HUES48 (cell line): Measurements from ENCODE around the gene OR12D1.

Source experiments
- H3K27ac ChIP-seq: one replicate; pipeline ENCODE4 v1.7.0; 2013; ENCODE audit warnings: low read depth, low read length, inconsistent platforms
- H3K27me3 ChIP-seq: 2 replicates; pipeline ENCODE4 v1.6.1; 2013; ENCODE audit warnings: mild to moderate bottlenecking, low read length; ENCODE audit not compliant: control insufficient read depth, insufficient read depth
- H3K36me3 ChIP-seq: 2 replicates; pipeline ENCODE4 v1.6.1; 2013; ENCODE audit warnings: low read length; ENCODE audit not compliant: control insufficient read depth, insufficient read depth
- H3K4me1 ChIP-seq: 2 replicates; pipeline ENCODE4 v1.6.1; 2013; ENCODE audit warnings: mild to moderate bottlenecking, low read length; ENCODE audit not compliant: control insufficient read depth, insufficient read depth
- H3K4me3 ChIP-seq: 2 replicates; pipeline ENCODE4 v1.5.1; 2013; ENCODE audit warnings: mild to moderate bottlenecking, low read depth, low read length
- H3K9ac ChIP-seq: 2 replicates; pipeline ENCODE4 v1.6.1; 2013; ENCODE audit warnings: mild to moderate bottlenecking, low read depth, low read length, moderate library complexity
- H3K9me3 ChIP-seq: 2 replicates; pipeline ENCODE4 v1.6.1; 2013; ENCODE audit warnings: low read length; ENCODE audit not compliant: control insufficient read depth, insufficient read depth

Gene OR12D1

DNA sequence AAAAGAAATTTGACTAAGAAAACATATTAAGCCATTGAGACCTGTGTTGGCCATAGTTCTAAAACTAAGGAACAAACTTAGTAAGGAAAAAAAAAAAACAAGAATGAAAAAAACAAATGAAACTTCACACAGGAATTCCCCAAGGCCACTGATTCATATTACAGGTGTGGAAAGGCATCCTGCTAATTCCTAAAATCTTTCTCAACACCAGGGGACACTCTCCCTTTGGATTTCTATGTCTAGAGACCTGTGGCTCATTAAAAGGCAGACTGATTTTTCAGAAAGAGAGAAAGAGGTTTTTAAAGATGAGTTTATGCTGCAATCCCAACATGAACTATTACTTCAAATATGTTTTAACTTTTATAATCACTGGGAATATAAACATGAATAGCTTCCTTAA is at the start of gene OR12D1:
TSS of gene OR12D1 (plus strand) at position 341 of the 400 bp plus-strand sequence.
- no peak within 1 kb of the TSS for H3K9ac ChIP-seq
- H3K36me3 ChIP-seq, result no peaks in the 10 kb centered on the region
- no peak within 1 kb of the TSS for H3K4me3 ChIP-seq
- H3K9me3 ChIP-seq, result no peaks in the 10 kb centered on the region
- no peak within 1 kb of the TSS for H3K27ac ChIP-seq
- no peaks in the 10 kb centered on the region for H3K27me3 ChIP-seq
- no peaks in the 10 kb centered on the region for H3K4me1 ChIP-seq

DNA sequence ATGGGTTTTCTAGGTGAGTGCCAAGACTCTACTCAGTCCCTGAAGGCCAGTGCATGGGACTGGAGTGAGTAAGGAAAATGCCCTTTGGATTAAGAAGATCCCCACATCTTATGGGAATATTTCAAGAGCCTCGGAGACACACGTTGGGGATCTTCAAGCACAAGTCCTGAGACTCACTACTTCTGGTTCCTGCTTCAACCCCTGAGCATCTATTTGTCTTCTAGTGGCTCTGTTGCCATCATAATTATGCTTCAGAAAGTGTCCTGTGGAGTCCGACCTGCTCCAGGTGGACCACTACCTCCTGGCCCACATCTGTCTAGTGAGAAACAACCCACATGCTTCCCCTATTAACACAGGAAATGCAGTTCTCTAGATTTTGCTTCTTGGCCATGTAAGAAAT is 46.0 kb upstream of the OR12D1 start, which contains the start of gene OR5V1:
TSS of gene OR5V1 (minus strand) at position 101 of the 400 bp plus-strand sequence. CDS start 12,670 bp downstream, outside the sequence.
- no peak within 1 kb of the TSS for H3K27ac ChIP-seq
- H3K36me3 ChIP-seq, result no peaks in the 10 kb centered on the region

DNA sequence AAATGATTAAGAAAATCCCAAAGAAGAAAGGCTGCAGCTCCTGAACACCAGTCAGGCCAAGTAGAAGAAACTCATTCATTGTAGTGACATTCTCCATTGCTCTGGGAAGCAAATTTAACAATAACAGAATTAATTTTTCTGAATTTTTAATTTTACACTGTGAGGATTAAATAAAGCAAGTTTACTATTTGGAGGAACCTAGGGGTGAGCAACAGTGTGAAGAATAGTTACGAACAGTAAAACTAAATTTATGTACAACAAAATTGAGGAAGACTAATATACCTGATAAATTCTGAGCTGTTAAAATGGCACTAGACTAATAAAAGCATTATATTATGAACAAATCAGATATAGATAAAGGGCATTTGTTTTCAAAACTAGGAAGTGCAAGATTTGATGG is 39.5 kb upstream of the OR12D1 start, which contains the start of gene OR12D3:
TSS of gene OR12D3 (minus strand) at position 101 of the 400 bp plus-strand sequence. CDS start at position 97, 4 bp downstream.
- H3K9me3 ChIP-seq, result no peaks in the 10 kb centered on the region

More for the DNA sequence above, 46.0 kb upstream of the OR12D1 start, which contains the start of gene OR5V1:
- no peak within 1 kb of the TSS for H3K9ac ChIP-seq
- H3K4me3 ChIP-seq, result no peak within 1 kb of the TSS
- H3K27me3 ChIP-seq, result no peaks in the 10 kb centered on the region
- no peaks in the 10 kb centered on the region for H3K4me1 ChIP-seq
- no peaks in the 10 kb centered on the region for H3K9me3 ChIP-seq

DNA sequence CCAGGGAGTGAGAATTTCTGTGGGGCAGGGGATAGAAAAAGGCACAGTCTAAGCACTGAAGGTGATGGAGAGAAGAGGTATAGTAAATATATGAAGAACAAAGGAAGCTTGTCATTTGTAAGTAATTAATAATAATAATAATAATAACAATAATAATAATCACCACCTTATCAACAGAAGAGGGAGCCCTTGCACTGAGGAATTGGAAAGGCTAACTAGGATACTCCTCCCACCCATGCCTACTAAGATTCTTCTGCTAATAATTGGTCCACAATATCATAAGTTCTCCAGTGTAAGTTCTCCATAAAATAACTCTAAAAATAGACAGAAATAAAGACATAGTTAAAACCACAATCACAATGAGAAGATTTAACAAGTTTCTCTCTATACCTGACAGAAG is 38.7 kb upstream of the OR12D1 start:
- no peaks in the 10 kb centered on the region for H3K9me3 ChIP-seq
- no peaks in the 10 kb centered on the region for H3K4me1 ChIP-seq
- H3K27me3 ChIP-seq, result no peaks in the 10 kb centered on the region
- H3K4me3 ChIP-seq, result no peak overlapping the region
- H3K27ac ChIP-seq, result no peak overlapping the region
- H3K36me3 ChIP-seq, result no peaks in the 10 kb centered on the region
- no peak overlapping the region for H3K9ac ChIP-seq

More for the DNA sequence above, 39.5 kb upstream of the OR12D1 start, which contains the start of gene OR12D3:
- no peak within 1 kb of the TSS for H3K4me3 ChIP-seq
- no peaks in the 10 kb centered on the region for H3K27me3 ChIP-seq
- no peak within 1 kb of the TSS for H3K27ac ChIP-seq
- H3K4me1 ChIP-seq, result no peaks in the 10 kb centered on the region
- H3K9ac ChIP-seq, result no peak within 1 kb of the TSS
- no peaks in the 10 kb centered on the region for H3K36me3 ChIP-seq

DNA sequence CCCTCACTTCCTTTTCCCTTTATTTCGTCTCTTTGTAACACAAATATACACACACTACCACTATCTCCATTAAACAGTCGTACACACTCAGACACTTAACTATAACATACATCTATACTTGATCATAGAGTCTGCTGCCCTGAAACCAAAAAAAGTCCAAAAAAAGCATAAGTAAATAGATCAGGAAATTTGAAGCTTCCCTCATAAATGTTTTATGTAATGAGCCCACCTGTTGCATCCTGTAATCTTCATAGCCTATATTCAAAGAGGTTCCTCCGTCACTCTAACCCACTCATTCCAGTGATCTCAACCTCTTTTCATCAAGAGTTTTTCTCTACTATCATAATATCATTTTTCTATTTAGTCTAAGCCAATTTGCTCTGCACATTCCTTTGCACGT is 26.2 kb upstream of the OR12D1 start:
- H3K27ac ChIP-seq, result no peak overlapping the region
- no peaks in the 10 kb centered on the region for H3K27me3 ChIP-seq
- H3K4me3 ChIP-seq, result no peak overlapping the region
- no peaks in the 10 kb centered on the region for H3K4me1 ChIP-seq
- H3K9me3 ChIP-seq, result no peaks in the 10 kb centered on the region
- H3K9ac ChIP-seq, result no peak overlapping the region
- no peaks in the 10 kb centered on the region for H3K36me3 ChIP-seq

DNA sequence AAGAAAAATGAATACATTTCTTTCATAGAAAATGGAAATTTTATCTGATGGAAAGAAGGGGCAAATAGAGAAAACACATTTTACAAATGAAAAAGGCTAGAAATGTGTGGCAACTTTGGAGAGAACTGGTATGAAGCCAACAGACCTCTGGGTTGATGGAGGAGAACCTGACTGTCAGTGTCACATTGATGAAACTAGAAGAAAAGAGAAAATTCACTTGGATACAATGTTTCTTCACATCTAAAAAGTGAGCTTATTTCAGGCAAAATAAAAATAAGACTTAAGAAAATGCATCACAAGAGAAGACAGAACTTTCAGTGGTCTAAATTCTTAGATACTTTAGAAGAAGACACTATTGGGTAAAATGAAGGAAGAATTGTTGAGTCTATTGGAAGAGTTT is 19.4 kb upstream of the OR12D1 start, which contains the start of gene OR12D2:
TSS of gene OR12D2 (plus strand) at position 301 of the 400 bp plus-strand sequence. CDS start 1,069 bp downstream, outside the sequence.
- Histone ChIP-seq H3K36me3 (no peaks in the 10 kb centered on the region), H3K4me1 (peaks cover 9% of the 10 kb centered on the region; the same call in 1 of the 2 replicates), H3K9ac (no peak within 1 kb of the TSS), H3K27ac (no peak within 1 kb of the TSS), H3K4me3 (no peak within 1 kb of the TSS), H3K27me3 (no peaks in the 10 kb centered on the region), H3K9me3 (no peaks in the 10 kb centered on the region)

DNA sequence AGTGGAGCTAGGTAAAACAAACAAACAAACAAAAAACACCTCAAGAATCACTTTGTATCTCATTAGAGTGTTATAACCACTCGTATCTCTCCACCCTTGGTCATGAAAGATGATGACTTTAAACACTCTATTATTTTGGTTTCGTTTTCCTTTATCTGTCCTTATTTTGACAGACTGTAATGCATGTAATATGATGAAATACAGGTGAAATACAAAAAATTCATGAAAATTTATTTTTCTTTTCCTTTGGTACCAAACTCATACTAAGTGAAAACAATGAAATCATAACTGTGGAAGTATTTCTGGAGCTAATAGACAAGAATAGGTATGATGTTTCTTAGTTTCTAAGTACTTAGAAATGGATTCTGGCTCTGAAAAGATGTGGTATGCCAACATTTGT is 15.2 kb upstream of the OR12D1 start:
- Histone ChIP-seq H3K4me3 (no peak overlapping the region), H3K36me3 (no peaks in the 10 kb centered on the region), H3K9ac (no peak overlapping the region), H3K4me1 (peaks cover 4% of the 10 kb centered on the region; the same call in 1 of the 2 replicates), H3K27ac (no peak overlapping the region), H3K9me3 (no peaks in the 10 kb centered on the region), H3K27me3 (no peaks in the 10 kb centered on the region)

DNA sequence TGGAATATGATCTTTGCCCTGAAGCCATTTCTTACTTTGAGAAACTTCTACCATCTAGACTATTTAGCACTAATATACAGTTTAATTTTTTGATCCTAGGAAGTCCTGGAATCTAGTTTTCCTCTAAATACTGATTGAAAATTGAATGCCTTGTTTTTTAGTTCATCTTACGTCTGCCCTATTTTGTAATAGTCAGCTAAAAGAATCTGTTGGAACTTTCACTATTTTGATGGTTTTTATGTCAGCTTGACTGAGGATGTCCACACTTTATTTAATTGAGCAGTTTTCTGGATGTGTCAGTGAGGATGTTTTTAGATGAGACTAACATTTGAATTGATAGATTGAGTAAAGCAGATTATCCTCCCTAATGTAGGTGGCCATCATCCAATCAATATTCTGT is 10.9 kb upstream of the OR12D1 start:
- no peaks in the 10 kb centered on the region for H3K4me1 ChIP-seq

DNA sequence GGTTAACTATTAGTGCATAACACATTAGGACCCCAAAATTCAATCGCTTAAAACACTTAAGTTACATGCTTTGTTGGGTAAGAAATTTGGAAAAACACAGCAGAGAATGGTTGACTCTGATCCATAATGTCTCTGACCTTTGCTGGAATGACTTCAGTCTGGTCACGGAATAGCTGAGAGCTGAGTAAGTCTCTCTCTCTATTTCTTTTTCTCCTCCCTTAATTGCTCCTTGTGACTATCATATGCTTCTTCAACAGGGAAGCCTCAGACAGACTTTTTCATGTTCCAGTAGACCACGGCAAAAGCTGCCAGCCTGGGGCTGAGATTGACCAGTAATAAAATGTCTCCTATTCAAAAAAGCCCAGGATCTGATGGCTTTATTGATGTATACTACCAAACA is 4.8 kb downstream of the OR12D1 start:
- H3K27me3 ChIP-seq, result no peaks in the 10 kb centered on the region
- no peak overlapping the region for H3K27ac ChIP-seq

More for the DNA sequence above, 10.9 kb upstream of the OR12D1 start:
- Histone ChIP-seq H3K9ac (no peak overlapping the region), H3K9me3 (no peaks in the 10 kb centered on the region), H3K36me3 (no peaks in the 10 kb centered on the region), H3K27me3 (no peaks in the 10 kb centered on the region), H3K4me3 (no peak overlapping the region), H3K27ac (no peak overlapping the region)

DNA sequence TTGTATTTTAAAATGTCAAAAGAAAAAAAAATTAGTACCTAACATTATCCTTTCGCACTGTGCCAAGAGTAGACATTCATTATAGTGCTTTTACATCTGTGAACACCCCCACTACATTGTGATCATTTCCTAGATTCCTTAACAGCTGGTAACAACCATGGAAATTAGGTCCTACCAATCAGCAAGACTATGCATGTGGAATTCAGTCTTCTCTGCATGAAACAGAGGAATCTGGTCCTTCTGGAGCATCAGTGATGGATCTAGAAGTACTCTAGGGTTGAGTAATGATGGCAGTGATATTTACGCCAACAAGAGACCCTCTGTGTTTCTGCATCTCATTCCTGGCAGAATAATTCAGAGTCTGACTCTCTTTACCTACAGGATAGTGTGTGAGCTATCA is 9.4 kb downstream of the OR12D1 start:
- no peak overlapping the region for H3K9ac ChIP-seq
- H3K27ac ChIP-seq, result no peak overlapping the region
- H3K4me3 ChIP-seq, result no peak overlapping the region
- peaks cover 8% of the 10 kb centered on the region; the same call in 1 of the 2 replicates for H3K4me1 ChIP-seq
- H3K36me3 ChIP-seq, result no peaks in the 10 kb centered on the region
- H3K9me3 ChIP-seq, result no peaks in the 10 kb centered on the region
- H3K27me3 ChIP-seq, result no peaks in the 10 kb centered on the region

More for the DNA sequence above, 4.8 kb downstream of the OR12D1 start:
- Histone ChIP-seq H3K9me3 (no peaks in the 10 kb centered on the region), H3K4me3 (no peak overlapping the region), H3K4me1 (peaks cover 8% of the 10 kb centered on the region; the same call in 1 of the 2 replicates), H3K9ac (no peak overlapping the region), H3K36me3 (no peaks in the 10 kb centered on the region)

DNA sequence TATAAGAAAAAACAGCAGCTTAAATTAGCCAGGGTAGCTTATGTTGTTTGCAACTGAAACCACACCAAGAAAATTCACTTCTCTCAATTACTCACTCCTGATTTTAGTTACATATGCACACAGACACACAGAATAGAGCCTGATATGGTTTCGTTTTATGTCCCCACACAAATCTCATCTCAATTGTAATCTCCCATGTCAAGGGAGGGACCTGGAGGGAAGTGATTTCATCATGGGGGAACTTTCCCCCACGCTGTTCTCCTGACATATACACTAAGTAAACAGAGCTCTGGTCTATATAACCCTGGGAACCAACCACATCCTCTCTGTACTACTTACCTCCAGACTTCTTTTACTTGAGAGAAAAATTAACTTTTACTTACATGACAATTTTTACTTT is 9.8 kb downstream of the OR12D1 start:
- H3K27ac ChIP-seq, result no peak overlapping the region
- H3K9ac ChIP-seq, result no peak overlapping the region
- H3K27me3 ChIP-seq, result no peaks in the 10 kb centered on the region
- peaks cover 8% of the 10 kb centered on the region; the same call in 1 of the 2 replicates for H3K4me1 ChIP-seq
- H3K9me3 ChIP-seq, result no peaks in the 10 kb centered on the region
- no peak overlapping the region for H3K4me3 ChIP-seq
- H3K36me3 ChIP-seq, result no peaks in the 10 kb centered on the region
